Cerebellar cortex (tissue), 1 donor: Measurements from ENCODE around the gene MECP2.
"Not testable (repeated sequence)": the region's sequence is repeated elsewhere in the genome, so short reads cannot be mapped to it uniquely, and the experiment has no call there.

Experiments
- DNase-seq: peaks from one replicate; pipeline ENCODE4 v3.0.0-alpha.2; 2015; ENCODE audit warnings: low spot score

MECP2 gene

DNA sequence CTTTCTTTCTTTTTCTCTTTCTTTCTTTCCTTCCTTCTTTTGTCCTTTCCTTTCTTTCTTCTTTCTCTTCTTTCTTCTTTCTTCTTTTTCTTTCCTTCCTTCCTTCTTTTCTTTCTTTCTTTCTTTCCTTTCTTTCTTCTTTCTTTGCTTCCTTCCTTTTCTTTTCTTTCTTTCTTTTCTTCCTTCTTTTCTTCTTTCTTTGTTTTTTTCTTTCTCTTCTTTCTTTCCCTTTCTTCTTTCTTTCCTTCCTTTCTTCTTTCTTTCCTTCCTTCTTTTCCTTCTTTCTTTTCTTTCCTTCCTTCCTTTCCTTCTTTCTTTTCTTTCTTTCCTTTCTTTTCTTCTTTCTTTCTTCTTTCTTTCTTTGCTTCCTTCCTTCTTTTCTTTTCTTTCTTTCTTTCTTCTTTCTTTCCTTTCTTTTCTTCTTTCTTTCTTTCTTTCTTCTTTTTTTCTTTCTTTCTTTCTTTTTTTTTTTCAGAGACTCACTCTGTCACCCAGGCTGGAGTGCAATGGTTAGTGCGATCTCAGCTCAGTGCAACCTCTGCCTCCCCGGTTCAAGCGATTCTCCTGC is 106.4 kb downstream of the MECP2 start:
- no peak for DNase-seq

DNA sequence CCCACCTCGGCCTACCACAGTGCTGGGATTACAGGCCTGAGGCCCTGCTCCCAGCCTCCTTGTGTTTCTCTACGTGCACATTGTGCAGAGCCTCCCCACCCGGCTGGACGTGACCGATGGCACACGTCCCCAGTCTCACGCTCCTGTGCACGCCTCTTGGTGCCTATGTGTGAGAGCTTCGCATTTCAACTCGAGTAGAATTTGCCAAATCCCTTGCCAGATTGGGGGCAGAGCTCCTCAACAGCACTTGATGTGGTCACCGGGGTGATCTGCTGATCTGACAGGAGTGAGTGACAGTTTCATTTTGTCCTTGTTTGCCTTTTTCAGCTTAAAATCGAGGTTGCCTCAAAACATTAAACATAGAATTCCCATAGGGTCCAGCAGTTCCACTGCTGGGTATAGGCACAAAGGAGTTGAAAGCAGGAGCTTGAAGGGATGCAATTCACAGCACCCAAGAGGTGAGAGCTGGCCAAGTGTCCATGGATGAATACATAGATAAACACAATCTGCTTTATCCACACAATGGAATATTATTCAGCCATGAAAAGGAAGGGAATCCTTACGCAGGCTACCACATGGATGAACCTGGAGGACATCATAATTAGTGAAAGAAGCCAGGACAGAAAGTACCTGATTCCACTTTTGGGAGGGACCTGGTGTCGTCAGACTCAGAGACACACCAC is 107.4 kb downstream of the MECP2 start:
- DNase-seq = no peak

DNA sequence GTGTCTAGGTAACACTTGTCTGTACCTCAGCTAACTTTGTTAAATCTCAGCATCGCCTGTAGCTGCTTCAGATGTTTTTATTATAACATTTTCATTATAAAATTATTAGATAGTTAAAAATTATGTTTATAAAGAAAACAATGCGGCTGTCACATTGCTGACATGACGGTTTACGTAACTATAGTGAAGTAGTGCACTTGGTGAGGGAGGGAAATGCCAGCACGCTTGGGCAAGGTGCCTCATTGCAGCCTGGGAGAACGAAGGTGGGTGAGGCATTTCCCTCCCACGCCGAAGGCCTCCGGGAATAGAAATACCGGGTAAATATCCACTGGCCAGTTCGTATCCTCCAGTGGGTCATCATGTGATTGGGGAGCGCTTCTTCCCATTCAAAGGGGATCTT is 109.0 kb downstream of the MECP2 start:
- no peak for DNase-seq

DNA sequence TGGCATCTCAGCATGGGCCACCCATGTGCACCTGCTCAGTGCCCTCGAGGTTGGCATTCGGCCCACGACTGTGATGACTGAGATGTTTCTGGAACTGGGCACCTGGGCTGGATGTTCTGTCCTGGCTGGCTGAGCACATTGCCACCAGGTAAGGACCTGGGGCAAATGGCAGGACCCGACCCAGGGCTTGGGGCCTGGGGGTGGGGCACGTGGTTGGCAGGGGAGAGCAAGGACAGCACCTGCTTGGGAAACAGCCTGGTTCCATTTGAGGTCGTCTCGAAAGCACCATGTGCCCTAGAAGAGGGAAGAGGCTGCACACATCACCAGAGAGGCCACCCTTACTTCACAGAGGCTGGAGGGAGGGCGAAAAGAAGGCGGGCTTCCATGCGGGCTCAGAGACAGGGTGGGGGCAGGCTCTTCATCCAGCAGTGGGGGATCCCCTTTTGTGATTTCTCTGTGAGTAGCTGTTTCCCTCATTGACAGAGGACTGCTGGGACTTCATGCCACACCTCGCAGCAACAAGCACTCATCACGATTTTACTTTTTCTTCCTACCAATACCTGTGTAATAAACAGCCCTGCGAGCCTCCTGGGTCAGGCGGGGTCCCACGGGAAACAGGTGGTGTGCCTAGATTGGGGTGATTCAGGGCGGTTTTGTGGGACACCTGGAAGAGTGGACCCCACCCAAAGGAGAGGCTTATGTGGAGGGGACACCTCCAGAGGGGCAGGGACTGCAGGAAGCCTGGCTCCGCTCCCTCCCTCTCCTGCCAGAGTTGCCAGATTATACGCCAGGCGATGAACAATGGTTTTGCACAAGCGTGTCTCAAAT is 113.0 kb downstream of the MECP2 start:
- DNase-seq = peak; percentile 73

DNA sequence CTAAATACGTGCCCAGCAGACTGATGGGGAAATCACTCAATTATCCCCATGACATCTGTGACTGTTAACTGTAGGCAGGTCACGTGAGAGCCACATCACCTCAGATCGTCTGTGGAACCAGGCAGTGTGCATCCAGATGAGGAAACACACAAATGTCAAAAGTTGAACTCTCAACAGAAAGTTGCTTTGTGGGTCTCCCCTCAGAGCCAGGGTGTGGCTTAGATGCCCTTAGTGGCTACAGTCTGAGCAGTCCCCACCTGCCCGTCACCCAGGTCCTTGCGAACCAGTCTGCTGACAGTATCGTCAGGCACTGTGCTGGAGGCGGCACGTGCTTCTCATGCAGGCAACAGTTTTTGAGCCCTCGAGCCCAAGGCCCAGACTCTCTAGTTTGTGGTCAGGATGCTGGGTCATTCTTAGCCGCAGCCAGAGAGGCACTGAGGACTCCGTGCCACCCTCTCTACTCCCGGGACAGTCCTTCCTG is 114.2 kb downstream of the MECP2 start:
- no peak for DNase-seq

DNA sequence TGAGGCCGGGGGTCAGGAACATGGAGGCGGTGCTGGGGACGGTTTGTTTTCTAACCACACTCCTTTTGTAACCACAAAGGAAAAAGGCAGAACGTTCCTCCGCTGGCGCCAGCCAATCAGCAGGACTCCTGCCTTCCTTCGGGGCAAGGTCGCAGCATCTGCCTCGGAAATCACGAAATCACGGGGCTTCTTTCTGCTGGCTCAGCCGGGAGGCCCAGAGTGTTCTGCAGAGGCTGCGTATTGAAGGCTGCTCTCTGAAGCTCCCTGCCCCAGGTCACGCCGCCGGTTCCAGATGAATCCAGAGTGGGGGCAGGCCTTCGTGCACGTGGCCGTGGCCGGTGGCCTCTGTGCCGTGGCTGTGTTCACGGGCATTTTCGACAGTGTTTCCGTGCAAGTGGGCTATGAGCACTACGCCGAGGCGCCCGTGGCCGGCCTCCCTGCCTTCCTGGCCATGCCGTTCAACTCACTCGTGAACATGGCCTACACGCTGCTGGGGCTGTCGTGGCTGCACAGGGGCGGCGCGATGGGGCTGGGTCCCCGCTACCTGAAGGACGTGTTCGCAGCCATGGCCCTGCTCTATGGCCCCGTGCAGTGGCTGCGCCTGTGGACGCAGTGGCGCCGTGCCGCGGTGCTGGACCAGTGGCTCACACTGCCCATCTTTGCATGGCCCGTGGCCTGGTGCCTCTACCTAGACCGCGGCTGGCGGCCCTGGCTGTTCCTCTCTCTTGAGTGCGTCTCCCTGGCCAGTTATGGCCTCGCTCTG is 115.6 kb downstream of the MECP2 start:
- no peak for DNase-seq

DNA sequence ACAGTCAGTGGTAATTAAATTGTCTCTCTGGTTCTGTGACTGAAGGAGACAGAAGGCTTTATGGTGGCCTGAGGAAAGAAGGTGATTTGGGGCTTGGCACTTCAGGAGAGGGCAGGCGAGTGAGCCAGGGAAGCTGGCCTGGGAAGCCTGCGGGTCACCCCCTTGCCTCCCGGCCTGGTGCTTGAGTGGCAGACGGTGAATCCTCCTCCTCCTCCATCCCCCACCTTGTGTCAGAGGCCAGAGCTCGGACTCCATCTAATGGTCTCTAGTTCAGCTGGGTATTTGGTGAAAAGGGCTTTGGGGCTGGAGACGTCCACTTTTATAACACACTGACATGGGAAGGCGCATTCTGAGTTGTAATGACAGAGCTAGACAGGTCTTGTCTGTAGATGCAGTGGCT is 116.3 kb downstream of the MECP2 start:
- DNase-seq = no peak

DNA sequence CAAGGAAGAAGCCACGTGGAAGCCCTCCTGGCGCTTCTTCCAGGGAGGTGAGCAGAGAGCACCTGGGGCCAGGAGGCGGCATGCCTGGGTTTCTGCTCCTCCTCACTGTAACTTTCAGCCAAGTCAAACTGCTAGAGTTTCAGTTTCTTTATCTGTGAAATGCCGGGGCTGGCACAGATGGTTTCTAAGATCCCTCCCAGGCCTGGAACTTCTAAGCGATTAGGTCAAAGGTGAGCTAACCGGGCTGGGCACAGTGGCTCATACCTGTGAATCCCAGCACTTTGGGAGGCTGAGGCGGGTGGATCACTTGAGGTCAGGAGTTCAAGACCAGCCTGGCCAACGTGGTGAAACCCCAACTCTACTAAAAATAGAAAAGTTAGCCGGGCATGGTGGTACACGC is 117.1 kb downstream of the MECP2 start:
- DNase-seq = not testable (repeated sequence)

DNA sequence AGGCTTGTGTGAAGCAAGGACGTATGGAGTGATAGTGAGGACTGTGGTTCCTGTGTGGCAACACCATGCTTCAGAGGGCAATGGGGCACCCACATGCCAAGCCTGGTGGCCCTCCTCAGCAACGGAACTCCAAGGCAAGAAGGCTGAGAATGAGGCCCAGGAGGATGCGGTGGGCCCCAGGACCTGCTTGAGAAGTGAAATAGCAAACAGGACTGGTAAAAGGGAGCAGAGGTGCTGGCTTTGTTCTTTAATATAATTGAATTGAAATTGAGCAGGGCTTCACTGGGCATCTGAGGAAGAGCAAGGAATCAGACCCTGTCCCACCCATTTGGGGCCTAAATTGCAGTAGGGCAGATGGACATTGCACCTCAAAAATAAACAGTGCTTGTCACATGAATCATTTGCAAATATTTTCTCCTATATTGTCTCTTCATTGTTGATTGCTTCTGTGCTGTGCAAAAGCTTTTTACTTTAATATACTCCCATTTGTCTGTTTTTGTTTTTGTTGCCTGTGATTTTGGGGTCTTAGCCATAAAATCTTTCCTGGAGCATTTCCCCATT is 122.7 kb downstream of the MECP2 start:
- no peak for DNase-seq

DNA sequence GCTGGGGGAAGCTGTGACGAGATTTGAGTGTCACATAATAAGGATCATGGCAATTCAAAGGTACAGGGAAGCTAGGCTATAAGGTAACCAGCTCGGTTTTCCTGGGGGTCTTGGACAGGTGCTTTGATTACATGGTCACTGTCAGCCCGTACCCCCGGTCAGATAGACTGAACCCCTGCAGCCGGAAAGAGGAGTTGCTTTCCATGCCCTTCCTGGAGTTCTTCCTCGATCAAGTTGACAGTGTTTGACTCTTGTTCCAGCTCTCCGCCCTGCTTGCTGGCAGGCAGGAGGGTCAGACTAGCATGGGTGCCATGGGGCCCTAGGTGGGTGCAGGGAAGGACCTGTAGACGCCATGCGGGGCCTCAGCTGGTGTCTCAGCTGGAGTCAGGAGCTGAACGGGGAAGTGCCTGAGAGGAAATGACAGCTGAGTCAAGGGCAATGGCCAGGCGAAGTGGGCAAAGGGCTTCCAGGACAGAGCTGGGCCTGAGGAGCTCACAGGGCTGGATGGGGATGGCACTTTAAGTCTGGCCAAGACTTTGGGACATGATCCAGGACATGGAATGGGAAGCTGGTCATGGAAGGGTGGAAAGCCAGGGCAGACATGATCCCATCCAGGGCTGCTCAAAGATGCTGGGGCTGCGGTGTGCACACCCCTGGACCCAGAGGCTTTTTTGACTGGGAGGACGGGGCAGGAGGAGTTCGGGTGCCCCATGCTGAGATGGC is 123.4 kb downstream of the MECP2 start:
- no peak for DNase-seq

DNA sequence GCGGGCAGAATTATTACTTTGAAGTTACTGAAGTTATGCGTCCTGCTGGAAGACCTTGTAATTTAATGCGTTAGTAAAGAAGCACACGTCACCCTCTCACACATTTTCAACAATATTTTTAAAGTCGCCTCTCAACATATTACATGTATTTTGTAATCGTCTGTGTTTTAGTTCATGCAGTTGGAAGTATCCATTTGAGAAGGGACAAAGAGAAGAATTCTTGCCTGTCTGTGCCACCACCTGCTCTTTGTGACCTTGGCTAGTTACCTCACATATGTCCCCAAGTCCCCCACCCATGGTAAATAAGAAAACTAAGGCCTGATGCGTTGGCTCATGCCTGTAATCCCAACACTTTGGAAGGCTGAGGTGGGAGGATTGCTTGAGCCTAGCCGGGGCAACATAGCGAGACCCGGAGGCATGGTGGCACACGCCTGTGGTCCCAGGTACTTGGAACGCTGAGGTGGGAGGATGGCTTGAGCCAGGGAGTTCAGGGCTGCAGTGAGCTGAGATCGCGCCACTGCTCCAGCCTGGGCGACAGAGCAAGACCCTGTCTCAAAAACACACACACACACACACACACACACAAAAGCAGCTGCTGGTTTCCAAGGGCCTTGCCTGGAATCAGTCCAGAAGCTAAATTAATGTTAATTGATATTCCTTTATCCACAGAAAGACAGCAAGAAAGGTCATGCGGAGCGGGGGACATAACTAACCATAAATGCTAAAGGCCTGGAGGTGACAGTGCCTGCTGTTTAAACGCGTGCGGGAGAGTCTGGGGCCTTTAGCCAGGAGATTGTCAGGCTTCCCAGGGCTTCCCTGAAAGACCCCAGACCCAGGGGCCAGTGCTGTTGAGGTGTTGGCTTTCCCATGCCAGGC is 124.2 kb downstream of the MECP2 start:
- no peak for DNase-seq

DNA sequence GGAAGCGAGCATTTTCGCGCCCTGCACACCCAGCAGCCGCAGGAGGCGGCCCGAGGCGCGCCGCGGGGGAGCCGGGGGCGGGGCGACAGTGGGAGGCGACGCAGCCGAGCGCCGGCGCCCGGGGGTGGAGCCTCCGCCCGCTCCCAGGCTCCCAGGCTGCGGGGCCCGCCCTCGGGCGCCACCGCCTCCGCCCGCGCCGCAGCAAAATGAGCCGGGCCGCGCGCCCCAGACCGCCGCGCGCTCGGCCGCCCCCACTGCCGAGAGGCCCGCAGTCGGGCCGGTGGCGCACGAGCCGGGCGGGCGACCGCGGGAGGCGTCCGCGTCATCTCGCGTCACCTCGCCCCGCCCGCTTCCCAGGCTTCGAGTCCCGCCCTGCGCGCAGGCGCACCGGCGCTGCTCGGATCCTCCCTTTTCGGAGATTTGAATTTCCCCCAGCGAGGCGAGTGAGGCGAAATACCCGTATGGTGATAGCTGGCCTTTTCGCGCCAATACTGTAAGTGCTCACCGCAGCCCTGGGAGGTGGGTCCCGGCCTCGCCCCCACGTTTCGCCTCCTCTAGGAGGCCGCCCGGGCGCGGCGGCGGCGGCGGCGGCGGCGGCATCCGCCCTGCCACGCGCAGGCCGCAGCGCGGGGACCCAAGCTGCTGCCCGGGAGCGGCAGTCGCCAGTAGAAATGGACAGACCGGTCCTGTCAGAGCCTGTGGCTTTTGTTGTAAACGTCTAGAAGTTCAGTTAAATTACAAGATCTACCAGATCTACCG is 125.0 kb downstream of the MECP2 start, which contains the start of gene TMEM187:
Gene TMEM187, plus strand, starts transcription at position 387 of the 759 bp plus-strand sequence. CDS start 9,309 bp downstream, outside the sequence.
- peak; percentile 82 for DNase-seq
